SK-N-MC (cell line): ENCODE results near the gene SHANK2.

ENCODE experiments used
- DNase-seq: peaks from one replicate; pipeline ENCODE4 v3.0.0-alpha.2; 2011; ENCODE audit warnings: low read depth, low spot score
- H3K27ac ChIP-seq: fragments of 200-600 bp; sonication (generic); 2 replicates; pipeline ENCODE4 v1.5.1; 2016; ENCODE audit warnings: mixed run types
- H3K36me3 ChIP-seq: fragments of 200-600 bp; sonication (generic); 2 replicates; pipeline ENCODE4 v1.6.1; 2017; ENCODE audit warnings: antibody characterized with exemption, low read length, mixed read lengths; ENCODE audit not compliant: insufficient read depth
- H3K4me3 ChIP-seq: fragments of 200-600 bp; sonication (generic); 2 replicates; pipeline ENCODE4 v1.5.1; 2016
- H3K9ac ChIP-seq: fragments of 200-600 bp; sonication (generic); 2 replicates; pipeline ENCODE4 v1.8.0; 2017; ENCODE audit warnings: mixed run types, mixed read lengths; ENCODE audit not compliant: insufficient read length
- H3K9me3 ChIP-seq: fragments of 200-600 bp; sonication (generic); 2 replicates; pipeline ENCODE4 v1.6.1; 2017; ENCODE audit warnings: low read depth, mild to moderate bottlenecking, antibody characterized with exemption, low read length, moderate library complexity, mixed read lengths
- EZH2 ChIP-seq: fragments of 200-600 bp; sonication (generic); IDR thresholded peaks from one replicate; pipeline ENCODE4 v1.6.1; 2017; ENCODE audit warnings: antibody characterized with exemption
- FOXP2 ChIP-seq: optimal IDR thresholded peaks from 2 replicates; pipeline ENCODE3; 2011; ENCODE audit warnings: mild to moderate bottlenecking, moderate library complexity; ENCODE audit not compliant: insufficient read depth; ENCODE audit errors: extremely low read length, control extremely low read depth
- POLR2AphosphoS5 ChIP-seq: IDR thresholded peaks from 2 replicates; pipeline ENCODE4 v1.6.1; 2012; ENCODE audit warnings: mild to moderate bottlenecking, low read depth, low read length, borderline replicate concordance

Gene SHANK2

DNA sequence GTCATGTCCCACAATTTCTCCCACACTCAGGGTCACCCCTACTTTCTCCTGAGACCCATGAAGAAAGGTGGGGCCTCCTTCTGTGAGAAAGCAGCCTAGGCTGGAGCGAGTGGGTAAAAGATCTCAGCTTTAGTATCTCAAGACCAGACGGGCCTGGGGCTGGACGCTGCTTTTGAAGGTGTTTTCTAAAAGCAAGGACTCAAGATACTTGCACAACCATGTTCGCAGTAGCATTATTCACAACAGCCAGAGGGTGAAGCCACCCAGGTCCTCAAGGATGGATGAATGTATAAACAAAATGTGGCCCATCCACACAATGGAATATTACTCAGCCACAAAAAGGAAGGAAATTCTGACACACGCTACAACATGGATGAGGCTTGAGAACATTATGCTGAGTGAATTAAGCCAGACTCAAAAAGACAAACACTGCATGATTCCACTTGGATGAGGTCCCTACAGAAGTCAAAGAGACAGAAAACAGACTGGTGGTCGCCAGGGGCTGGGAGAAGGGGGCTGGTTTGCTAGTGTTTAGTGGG, 10.6 kb downstream of the SHANK2 start:
- no peak for DNase-seq
- H3K9ac ChIP-seq: no peak overlapping the region
- H3K4me3 ChIP-seq: peak overlapping the region; percentile 52
- TF ChIP-seq EZH2: no peak
- TF ChIP-seq FOXP2: no peak
- no peak for TF ChIP-seq POLR2AphosphoS5
- peak overlapping the region; percentile 54; the same call in 1 of the 2 replicates for H3K27ac ChIP-seq
- no peaks in the 10 kb centered on the region for H3K9me3 ChIP-seq
- no peaks in the 10 kb centered on the region for H3K36me3 ChIP-seq

DNA sequence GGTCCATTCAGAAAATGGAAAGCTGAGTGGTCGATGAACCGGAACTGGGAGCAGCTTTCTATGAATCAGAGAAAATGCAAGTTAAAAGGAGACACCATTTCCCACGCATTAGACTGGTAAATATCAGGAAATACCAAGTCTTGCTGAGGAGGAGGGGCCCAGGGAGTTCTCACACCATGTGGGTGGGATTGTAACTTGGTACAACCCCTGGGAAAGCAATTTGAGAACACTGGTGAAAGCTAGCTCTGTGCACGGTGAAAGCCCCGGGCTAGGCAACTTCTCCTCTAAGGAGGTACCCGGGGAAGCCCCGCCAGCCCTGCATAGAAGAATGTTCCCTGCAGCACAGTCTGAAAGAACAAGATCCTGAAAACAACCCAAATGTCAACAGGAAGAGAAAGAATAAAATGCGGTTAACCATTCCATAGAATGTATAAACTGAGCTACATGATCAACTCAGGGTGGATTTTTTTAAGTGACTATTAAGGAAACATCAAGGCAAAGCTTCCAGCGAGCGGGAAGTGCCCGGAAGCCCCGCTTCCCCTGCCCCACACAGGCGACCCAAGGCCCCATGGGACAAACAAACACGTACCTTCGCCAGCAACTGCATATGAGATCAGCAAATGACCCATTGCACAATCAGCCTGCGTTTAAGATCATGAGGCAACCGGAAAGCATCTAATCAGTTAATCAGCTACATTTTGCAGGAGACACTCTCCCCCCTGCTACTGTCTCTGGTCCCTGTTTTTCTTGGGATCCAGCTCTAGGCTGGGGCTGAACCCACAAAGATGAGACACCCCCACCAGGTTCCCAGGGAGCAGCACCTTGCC, 11.3 kb downstream of the SHANK2 start:
- Histone ChIP-seq H3K9ac (no peak overlapping the region), H3K9me3 (no peaks in the 10 kb centered on the region), H3K36me3 (no peaks in the 10 kb centered on the region), H3K27ac (peak overlapping the region; percentile 54; the same call in 1 of the 2 replicates), H3K4me3 (peak overlapping the region; percentile 52)
- TF ChIP-seq POLR2AphosphoS5: peak; percentile 38; the same call in 1 of the 2 replicates
- peak; percentile 95 for TF ChIP-seq FOXP2
- no peak for TF ChIP-seq EZH2
- peak; percentile 98 for DNase-seq

DNA sequence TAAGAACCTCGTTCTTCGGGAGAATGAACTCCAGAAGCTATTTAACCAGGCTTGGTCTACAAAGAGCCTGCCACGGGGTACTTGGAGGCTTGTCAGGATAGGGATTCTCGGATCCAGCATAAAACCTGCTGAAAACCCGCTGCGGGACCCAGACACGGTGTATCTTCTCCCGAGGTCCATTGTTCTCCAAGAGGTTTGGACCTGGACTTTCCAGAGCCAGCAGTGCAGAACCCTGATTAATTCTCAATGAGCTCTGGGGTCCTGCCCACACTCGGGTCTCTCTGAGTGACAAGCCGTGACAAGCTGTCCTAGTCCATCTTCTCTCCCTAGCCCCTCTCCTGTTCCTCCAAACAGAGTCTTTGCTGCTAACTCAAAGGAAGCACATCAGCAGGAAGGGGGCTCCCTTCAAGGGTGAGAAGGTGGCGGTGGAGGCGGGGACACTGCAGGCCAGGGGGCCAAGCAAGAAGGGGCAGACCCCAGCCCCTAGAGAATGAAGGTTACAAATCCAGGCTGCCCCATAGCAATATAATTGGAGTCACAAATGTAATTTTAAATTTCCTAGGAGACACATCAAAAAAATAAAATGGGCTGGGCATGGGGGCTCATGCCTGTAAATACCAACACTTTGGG, 12.2 kb downstream of the SHANK2 start:
- TF ChIP-seq FOXP2 (no peak), POLR2AphosphoS5 (no peak), EZH2 (no peak)
- no peak overlapping the region for H3K27ac ChIP-seq
- peak overlapping the region; percentile 52 for H3K4me3 ChIP-seq
- no peaks in the 10 kb centered on the region for H3K36me3 ChIP-seq
- no peak overlapping the region for H3K9ac ChIP-seq
- DNase-seq: no peak
- no peaks in the 10 kb centered on the region for H3K9me3 ChIP-seq

DNA sequence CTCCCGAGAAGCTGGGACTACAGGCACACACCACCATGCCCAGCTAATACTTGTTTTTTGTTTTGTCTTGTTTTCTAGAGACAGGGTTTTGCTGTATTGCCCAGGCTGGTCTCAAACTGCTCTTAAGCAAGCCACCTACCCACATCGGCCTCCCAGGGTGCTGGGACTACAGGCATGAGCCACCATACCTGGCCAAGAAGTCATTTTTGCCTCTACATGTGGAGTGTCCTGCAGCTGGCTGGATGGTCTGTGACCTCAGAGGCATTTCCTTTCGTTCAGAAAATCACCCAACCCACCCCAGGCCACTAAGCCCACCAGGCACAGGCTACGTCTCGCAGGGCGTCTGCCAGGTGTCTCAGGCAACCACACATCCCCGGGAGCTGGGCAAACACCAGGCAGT, 12.8 kb downstream of the SHANK2 start:
- no peaks in the 10 kb centered on the region for H3K36me3 ChIP-seq
- no peak for DNase-seq
- no peak overlapping the region for H3K4me3 ChIP-seq
- TF ChIP-seq FOXP2: no peak
- TF ChIP-seq EZH2: no peak
- TF ChIP-seq POLR2AphosphoS5: no peak
- H3K27ac ChIP-seq: no peak overlapping the region
- H3K9ac ChIP-seq: no peak overlapping the region
- no peaks in the 10 kb centered on the region for H3K9me3 ChIP-seq

DNA sequence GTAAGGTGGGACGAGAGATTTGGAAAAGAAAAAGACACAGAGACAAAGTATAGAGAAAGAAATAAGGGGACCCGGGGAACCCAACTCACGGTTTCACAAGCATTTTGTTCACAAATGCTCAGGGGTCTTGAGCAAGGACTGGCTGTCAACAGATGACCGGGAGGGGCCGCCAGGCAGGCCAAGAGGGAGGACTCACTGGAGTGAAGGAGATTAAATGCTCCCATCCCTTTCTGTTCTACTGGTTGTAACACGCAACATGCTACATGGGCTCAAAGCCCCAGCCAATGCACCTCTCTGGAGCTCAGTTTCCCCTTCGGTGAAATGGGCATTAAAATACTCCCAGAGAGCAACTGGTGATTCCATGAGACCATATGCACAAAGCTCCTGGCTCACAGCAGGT, 13.4 kb downstream of the SHANK2 start:
- no peak for TF ChIP-seq POLR2AphosphoS5
- no peak for TF ChIP-seq FOXP2
- no peak for TF ChIP-seq EZH2
- Histone ChIP-seq H3K36me3 (no peaks in the 10 kb centered on the region), H3K4me3 (no peak overlapping the region), H3K9me3 (no peaks in the 10 kb centered on the region), H3K27ac (no peak overlapping the region), H3K9ac (no peak overlapping the region)
- no peak for DNase-seq

DNA sequence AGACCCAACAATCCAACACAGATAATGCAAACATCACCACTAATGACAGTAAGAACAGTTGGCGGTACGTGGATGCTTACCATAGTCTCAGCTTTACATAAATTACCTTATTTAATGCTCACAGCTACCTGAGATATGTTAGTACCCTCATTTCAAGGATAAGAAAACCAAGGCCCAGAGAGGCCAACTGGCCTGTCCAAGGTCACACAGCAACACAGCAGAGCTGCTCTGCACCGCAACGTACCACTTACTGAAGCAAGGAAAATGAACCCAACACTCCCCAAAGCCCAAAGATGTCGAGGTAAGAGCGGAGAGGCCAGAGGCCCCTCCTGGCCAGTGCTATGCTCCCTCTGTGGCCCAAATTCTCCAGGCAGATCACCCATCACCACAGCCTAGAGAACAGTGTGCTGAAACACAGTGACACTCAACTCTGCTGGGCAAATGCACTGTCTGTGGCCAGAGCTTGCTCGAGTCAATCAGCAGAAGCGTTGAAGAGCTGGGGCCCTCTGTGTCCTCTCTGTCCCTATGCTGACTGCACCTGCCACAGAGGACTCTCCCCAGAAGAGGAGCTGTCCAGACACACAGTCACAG, 14.0 kb downstream of the SHANK2 start:
- TF ChIP-seq FOXP2 (no peak), POLR2AphosphoS5 (no peak), EZH2 (no peak)
- Histone ChIP-seq H3K36me3 (no peaks in the 10 kb centered on the region), H3K4me3 (no peak overlapping the region), H3K27ac (no peak overlapping the region), H3K9me3 (no peaks in the 10 kb centered on the region), H3K9ac (no peak overlapping the region)
- DNase-seq: no peak

DNA sequence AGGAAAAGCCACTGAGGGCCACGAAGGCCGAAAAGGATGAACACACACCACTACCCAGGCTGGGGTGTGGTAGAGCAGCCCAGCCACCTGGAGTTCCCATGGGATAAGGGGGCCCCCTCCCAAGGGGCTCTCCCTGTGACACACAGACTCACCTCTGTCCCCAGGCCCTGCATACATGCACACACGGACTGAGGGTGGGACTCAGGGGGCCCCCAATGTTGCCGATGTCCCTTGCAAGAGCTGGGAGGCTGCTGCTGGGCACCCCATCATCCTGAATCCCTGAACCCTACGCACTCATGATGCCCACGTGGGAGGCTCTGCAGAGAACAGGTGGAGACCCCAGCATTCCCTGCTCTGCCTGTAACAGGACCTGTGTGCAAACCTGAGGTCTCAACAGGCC, 14.5 kb downstream of the SHANK2 start:
- H3K4me3 ChIP-seq: no peak overlapping the region
- no peaks in the 10 kb centered on the region for H3K9me3 ChIP-seq
- H3K36me3 ChIP-seq: no peaks in the 10 kb centered on the region
- DNase-seq: no peak
- H3K27ac ChIP-seq: no peak overlapping the region
- no peak for TF ChIP-seq FOXP2
- TF ChIP-seq POLR2AphosphoS5: no peak
- TF ChIP-seq EZH2: no peak
- no peak overlapping the region for H3K9ac ChIP-seq

DNA sequence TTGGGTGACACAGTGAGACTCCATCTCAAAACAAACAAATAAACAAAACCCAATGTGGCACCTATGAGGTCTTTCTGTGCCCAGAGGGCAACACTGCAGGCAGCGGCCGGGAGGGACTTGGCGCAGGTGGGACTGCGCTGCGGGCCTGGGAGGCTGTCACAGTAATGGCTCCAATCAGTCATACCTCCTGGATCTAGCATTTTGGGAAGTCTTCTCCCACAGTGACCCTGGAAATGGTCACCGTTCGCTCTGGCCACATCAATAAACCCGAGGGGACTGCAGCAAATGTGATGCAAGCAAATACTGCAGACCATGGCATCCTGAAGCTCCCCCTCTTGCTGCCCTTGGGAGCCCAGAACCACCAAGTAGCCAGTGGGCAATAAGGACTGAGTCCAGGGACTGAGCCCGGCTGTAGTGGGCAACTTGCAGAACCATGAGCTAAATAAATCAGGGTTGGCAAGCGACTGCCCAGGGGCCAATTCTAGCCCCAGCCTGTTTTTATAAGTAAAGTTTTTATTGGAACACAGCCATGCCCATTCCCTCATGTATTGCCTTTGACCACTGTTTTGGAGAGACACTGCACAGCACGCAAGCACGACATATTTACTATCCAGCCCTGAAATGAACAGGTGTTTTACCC, 15.4 kb downstream of the SHANK2 start:
- DNase-seq: no peak
- TF ChIP-seq FOXP2 (no peak), EZH2 (no peak), POLR2AphosphoS5 (no peak)
- Histone ChIP-seq H3K27ac (no peak overlapping the region), H3K9me3 (no peaks in the 10 kb centered on the region), H3K4me3 (no peak overlapping the region), H3K9ac (no peak overlapping the region), H3K36me3 (no peaks in the 10 kb centered on the region)
